ENCODE results near the gene GRXCR2. TPM values are rescaled to one million over a fixed set of nuclear protein-coding genes. Genes with fewer than 3 reads are reported as not detected.

Gene GRXCR2
- total and polyA plus RNA-seq, 2 of the 13 experiments (the other 11 are each of a cell fraction or from before 2014, with no cell fraction given) = not detected

GRCh38 chr5:145834917-145835847 is 37.6 kb downstream of the GRXCR2 start, which contains the start of gene PRELID2 (continued):
- TF ChIP-seq ZBTB40 (IDR thresholded peaks at IDR 0.05) (peak; percentile 99), ZBTB40 (CRISPR knock-in tag; IDR thresholded peaks at IDR 0.05) (peak; percentile 100), SOX5 (CRISPR knock-in tag; IDR thresholded peaks at IDR 0.05; ENCODE audit: borderline replicate concordance) (peak; percentile 52), NFKBIZ (CRISPR knock-in tag; IDR thresholded peaks at IDR 0.05) (peak; percentile 41; the same call in 1 of the 2 replicates), ZBTB7B (CRISPR knock-in tag; IDR thresholded peaks at IDR 0.05) (peak; percentile 83), ZNF451 (CRISPR knock-in tag; IDR thresholded peaks at IDR 0.05) (peak; percentile 42; the same call in 1 of the 2 replicates), SOX6 (IDR thresholded peaks at IDR 0.05) (no peak), SOX6 (CRISPR knock-in tag; IDR thresholded peaks at IDR 0.05) (peak; percentile 68; the same call in 1 of the 2 replicates), SALL2 (CRISPR knock-in tag; IDR thresholded peaks at IDR 0.05) (peak; percentile 53; the same call in 1 of the 2 replicates), HNRNPL (IDR thresholded peaks at IDR 0.05; ENCODE audit: low read depth, low read length) (0 out of 2 replicates have a peak, but pooled peaks have one; percentile 22), ZNF331 (CRISPR knock-in tag; IDR thresholded peaks at IDR 0.05) (peak; percentile 57; the same call in 1 of the 2 replicates), U2AF1 (optimal IDR thresholded peaks at IDR 0.05; ENCODE audit: low read depth, low read length) (peak; percentile 61), XRCC5 (optimal IDR thresholded peaks at IDR 0.05; ENCODE audit: low read length) (peak; percentile 66), ETV6 (CRISPR knock-in tag; conservative IDR thresholded peaks at IDR 0.05) (no peak; the same call in 1 of the 2 replicates)
- TF ChIP-seq, protein P1, sequence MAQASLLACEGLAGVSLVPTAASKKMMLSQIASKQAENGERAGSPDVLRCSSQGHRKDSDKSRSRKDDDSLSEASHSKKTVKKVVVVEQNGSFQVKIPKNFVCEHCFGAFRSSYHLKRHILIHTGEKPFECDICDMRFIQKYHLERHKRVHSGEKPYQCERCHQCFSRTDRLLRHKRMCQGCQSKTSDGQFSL (CRISPR knock-in tag; IDR thresholded peaks at IDR 0.05) = peak; percentile 51; the same call in 1 of the 2 replicates
- TF ChIP-seq, protein P2, sequence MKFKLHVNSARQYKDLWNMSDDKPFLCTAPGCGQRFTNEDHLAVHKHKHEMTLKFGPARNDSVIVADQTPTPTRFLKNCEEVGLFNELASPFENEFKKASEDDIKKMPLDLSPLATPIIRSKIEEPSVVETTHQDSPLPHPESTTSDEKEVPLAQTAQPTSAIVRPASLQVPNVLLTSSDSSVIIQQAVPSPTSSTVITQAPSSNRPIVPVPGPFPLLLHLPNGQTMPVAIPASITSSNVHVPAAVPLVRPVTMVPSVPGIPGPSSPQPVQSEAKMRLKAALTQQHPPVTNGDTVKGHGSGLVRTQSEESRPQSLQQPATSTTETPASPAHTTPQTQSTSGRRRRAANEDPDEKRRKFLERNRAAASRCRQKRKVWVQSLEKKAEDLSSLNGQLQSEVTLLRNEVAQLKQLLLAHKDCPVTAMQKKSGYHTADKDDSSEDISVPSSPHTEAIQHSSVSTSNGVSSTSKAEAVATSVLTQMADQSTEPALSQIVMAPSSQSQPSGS (CRISPR knock-in tag; IDR thresholded peaks at IDR 0.05) = 0 out of 2 replicates have a peak, but pooled peaks have one; percentile 44
- TF ChIP-seq, protein P3, sequence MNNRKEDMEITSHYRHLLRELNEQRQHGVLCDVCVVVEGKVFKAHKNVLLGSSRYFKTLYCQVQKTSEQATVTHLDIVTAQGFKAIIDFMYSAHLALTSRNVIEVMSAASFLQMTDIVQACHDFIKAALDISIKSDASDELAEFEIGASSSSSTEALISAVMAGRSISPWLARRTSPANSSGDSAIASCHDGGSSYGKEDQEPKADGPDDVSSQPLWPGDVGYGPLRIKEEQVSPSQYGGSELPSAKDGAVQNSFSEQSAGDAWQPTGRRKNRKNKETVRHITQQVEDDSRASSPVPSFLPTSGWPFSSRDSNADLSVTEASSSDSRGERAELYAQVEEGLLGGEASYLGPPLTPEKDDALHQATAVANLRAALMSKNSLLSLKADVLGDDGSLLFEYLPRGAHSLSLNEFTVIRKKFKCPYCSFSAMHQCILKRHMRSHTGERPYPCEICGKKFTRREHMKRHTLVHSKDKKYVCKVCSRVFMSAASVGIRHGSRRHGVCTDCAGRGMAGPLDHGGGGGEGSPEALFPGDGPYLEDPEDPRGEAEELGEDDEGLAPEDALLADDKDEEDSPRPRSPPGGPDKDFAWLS (CRISPR knock-in tag; IDR thresholded peaks at IDR 0.05; ENCODE audit: borderline replicate concordance) = no peak
